DND-41 (cell line): Measurements from ENCODE around the gene MYO1C.

Experiments used
- CTCF ChIP-seq: IDR thresholded peaks from 2 replicates; pipeline ENCODE4 v1.5.1; 2012; ENCODE audit warnings: borderline replicate concordance, low read length, moderate library complexity, mild to moderate bottlenecking; ENCODE audit not compliant: poor library complexity, severe bottlenecking; ENCODE audit errors: extremely low read depth
- EZH2 ChIP-seq: IDR thresholded peaks from 3 replicates; pipeline ENCODE4 v1.6.1; 2012; ENCODE audit warnings: borderline replicate concordance, low read depth, mild to moderate bottlenecking, moderate library complexity, low read length, inconsistent platforms; ENCODE audit not compliant: severe bottlenecking

GRCh38 chr17:1416414-1416813 is 76.1 kb downstream of the MYO1C start:
- TF ChIP-seq CTCF = no peak
- no peak for TF ChIP-seq EZH2
